Calu3 (cell line): ENCODE measurements around the gene THAP7. TPM values are rescaled to one million over a fixed set of nuclear protein-coding genes. Genes with fewer than 3 reads are reported as not detected.
A peak's percentile ranks its signal among the peaks of the same experiment; 100 is the strongest.

ENCODE experiments used
- BruUV-seq: library from RNA; stranded (reverse); fragments of 400-500 nt; replicated peaks from 2 replicates; lab custom pipeline; 2021; lab: Mats Ljungman, UMichigan
- CTCF ChIA-PET: fragments of 300-600 bp; sonication (Branson Sonifier 250); formaldehyde crosslinking; loops from one replicate; lab custom pipeline; 2022; ENCODE audit warnings: antibody characterized with exemption; lab: Charles Lee
- DNase-seq: peaks from one replicate; pipeline ENCODE4 v3.0.0; 2022
- H3K27ac Mint-ChIP-seq: one replicate; pipeline ENCODE4 v1.8.0; 2022; ENCODE audit warnings: mixed read lengths; ENCODE audit not compliant: unreplicated experiment
- H3K27me3 Mint-ChIP-seq: one replicate; pipeline ENCODE4 v1.8.0; 2022; ENCODE audit warnings: mixed read lengths; ENCODE audit not compliant: unreplicated experiment
- H3K36me3 Mint-ChIP-seq: one replicate; pipeline ENCODE4 v1.8.0; 2022; ENCODE audit warnings: mild to moderate bottlenecking, moderate library complexity, mixed read lengths; ENCODE audit not compliant: insufficient read depth, unreplicated experiment
- H3K4me1 Mint-ChIP-seq: one replicate; pipeline ENCODE4 v1.8.0; 2022; ENCODE audit warnings: mild to moderate bottlenecking, low read depth, mixed read lengths; ENCODE audit not compliant: unreplicated experiment
- H3K4me3 Mint-ChIP-seq: one replicate; pipeline ENCODE4 v1.8.0; 2022; ENCODE audit warnings: mild to moderate bottlenecking, low read depth, moderate library complexity, mixed read lengths; ENCODE audit not compliant: unreplicated experiment
- H3K9me3 Mint-ChIP-seq: one replicate; pipeline ENCODE4 v1.8.0; 2022; ENCODE audit warnings: low read depth, mixed read lengths; ENCODE audit not compliant: unreplicated experiment
- CTCF ChIP-seq: fragments of 200-600 bp; IDR thresholded peaks from one replicate; pipeline ENCODE4 v1.8.0; 2022; ENCODE audit warnings: antibody characterized with exemption; ENCODE audit not compliant: unreplicated experiment
- intact Hi-C: fragments of 100-400 bp; cut with micrococcal nuclease; formaldehyde crosslinking; loops from one replicate; pipeline ENCODE4 v1.10.0; 2022; ENCODE audit not compliant: unreplicated experiment
- total RNA-seq: library from RNA; stranded (reverse); gene quantifications from 2 replicates; pipeline ENCODE4 v1.2.3, GENCODE V29; 2022

THAP7 gene
- total RNA-seq, 1 experiment from 2014 or later, result 24.5 TPM

GRCh38 chr22:20983081-20983771, 18.7 kb downstream of the THAP7 start:
- Mint-ChIP-seq H3K4me3 (peak overlapping the region; percentile 97), H3K4me1 (no peaks in the 10 kb centered on the region), H3K27ac (no peak overlapping the region), H3K27me3 (peaks cover 11% of the 10 kb centered on the region), H3K36me3 (peaks cover 25% of the 10 kb centered on the region), H3K9me3 (peaks cover 5% of the 10 kb centered on the region)
- intact Hi-C loops, result no loop called here
- TSS peak; percentile 21 for BruUV-seq
- CTCF ChIA-PET, result interaction anchor here (2.0 kb wide), 1 partner anchor 26 kb away, joined by 11 read pairs; no protein-coding TSS in a partner anchor
- no peak for TF ChIP-seq CTCF
- no peak for DNase-seq

- no peak for TF ChIP-seq CTCF
- Mint-ChIP-seq H3K4me1 (no peaks in the 10 kb centered on the region), H3K9me3 (peaks cover 5% of the 10 kb centered on the region), H3K4me3 (peak overlapping the region; percentile 97), H3K27ac (peak overlapping the region; percentile 66), H3K36me3 (peaks cover 25% of the 10 kb centered on the region), H3K27me3 (peaks cover 11% of the 10 kb centered on the region)
- DNase-seq, result no peak
- no TSS peak for BruUV-seq
- intact Hi-C loops, result no loop called here
- CTCF ChIA-PET, result interaction anchor here (0.6 to 2.0 kb wide), 5 partner anchors 21 to 934 kb away, joined by 3 to 16 read pairs (median 7); no protein-coding TSS in a partner anchor
These were observed 19.4 kb downstream of the THAP7 start for GRCh38 chr22:20982563-20982882.

- Mint-ChIP-seq H3K9me3 (peaks cover 5% of the 10 kb centered on the region), H3K27me3 (peaks cover 11% of the 10 kb centered on the region), H3K4me3 (peak within 1 kb of the TSS; percentile 97), H3K27ac (peak within 1 kb of the TSS; percentile 66), H3K4me1 (no peaks in the 10 kb centered on the region), H3K36me3 (peaks cover 25% of the 10 kb centered on the region)
- TSS peak; percentile 92 for BruUV-seq
- TF ChIP-seq CTCF, result peak; percentile 53
- CTCF ChIA-PET, result interaction anchor here (0.6 to 2.0 kb wide), 5 partner anchors 21 to 934 kb away, joined by 3 to 16 read pairs (median 7); no protein-coding TSS in a partner anchor
- intact Hi-C loops, result no loop called here
- DNase-seq, result peak; percentile 80
These were observed 19.9 kb downstream of the THAP7 start, which contains the start of gene LZTR1 for GRCh38 chr22:20981787-20982562. Gene LZTR1, plus strand, starts transcription at chr22:20982297. Its CDS starts 75 bp downstream, at chr22:20982372.

GRCh38 chr22:20980938-20981722, 20.8 kb downstream of the THAP7 start:
- Mint-ChIP-seq H3K27me3 (peaks cover 11% of the 10 kb centered on the region), H3K27ac (peak overlapping the region; percentile 66), H3K4me3 (peak overlapping the region; percentile 97), H3K4me1 (no peaks in the 10 kb centered on the region), H3K9me3 (peaks cover 5% of the 10 kb centered on the region), H3K36me3 (peaks cover 25% of the 10 kb centered on the region)
- no TSS peak for BruUV-seq
- CTCF ChIA-PET, result interaction anchor here (1.4 to 2.0 kb wide), 3 partner anchors 24 to 95 kb away, joined by 7 to 16 read pairs (median 11); no protein-coding TSS in a partner anchor
- DNase-seq, result no peak
- TF ChIP-seq CTCF, result no peak
- intact Hi-C loops, result no loop called here
